AG20443 (cell line): ENCODE data around the gene DAB1.

ENCODE experiments used
- DNase-seq: peaks from one replicate; pipeline ENCODE4 v3.0.0; 2012; ENCODE audit warnings: low spot score, mixed read lengths

Gene DAB1

DNA sequence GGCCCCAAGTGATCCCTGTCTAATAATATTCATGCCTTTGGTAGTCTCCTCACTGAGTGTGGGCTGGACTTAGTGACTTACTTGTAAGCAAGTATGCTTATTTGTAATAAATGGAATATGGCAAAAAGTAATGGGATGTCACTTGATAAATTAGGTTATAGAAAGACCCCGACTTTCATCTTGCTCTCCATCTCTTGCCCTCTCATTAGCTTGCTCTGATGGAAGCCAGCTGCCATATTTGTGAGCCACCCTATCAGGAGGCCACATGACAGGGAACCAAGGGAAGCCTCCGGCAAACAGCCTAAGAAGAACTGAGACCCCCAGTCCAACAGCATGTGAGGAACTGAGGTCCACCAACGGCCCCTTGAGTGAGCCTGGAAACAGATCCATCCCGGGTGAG, 107.0 kb downstream of the DAB1 start:
- no peak for DNase-seq

DNA sequence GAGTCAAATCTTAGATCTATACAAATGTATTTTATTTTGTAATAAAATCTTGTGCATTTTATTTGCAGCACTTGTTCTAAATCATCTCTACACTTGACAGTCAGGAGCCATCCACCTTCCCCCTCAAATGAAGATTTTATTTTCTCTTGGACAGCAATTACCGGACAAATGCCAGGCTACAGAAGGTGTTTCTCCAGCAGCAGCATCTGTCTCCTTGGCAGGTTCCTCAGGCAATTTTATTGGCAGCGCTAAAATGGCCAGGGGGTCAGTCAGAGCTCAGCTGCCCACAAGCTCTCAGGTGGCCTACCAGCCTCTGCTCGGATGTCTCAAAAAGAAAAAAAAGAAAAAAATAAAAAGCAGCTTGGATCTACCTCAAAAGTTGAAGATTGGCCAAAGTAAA, 107.6 kb downstream of the DAB1 start:
- DNase-seq, result no peak

DNA sequence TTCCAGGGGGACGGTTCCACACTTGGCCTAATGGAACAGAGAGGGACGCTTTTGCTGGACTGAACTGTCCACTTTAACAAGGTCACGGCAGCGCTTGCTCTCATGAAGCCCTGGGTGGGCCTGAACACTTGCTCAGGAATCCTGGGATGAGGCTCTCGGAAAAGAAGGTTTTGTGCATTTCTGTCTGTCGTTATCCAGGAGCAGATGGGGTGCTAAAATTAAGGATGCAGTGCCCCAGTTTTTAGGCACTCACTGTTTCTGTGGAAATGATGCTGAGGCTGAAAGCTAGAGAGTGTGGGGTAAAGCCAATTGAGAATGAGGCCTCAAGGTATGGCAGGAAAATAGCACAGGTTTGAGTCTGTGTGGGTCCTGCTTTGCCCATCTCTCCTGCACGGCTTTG, 111.0 kb downstream of the DAB1 start:
- no peak for DNase-seq

DNA sequence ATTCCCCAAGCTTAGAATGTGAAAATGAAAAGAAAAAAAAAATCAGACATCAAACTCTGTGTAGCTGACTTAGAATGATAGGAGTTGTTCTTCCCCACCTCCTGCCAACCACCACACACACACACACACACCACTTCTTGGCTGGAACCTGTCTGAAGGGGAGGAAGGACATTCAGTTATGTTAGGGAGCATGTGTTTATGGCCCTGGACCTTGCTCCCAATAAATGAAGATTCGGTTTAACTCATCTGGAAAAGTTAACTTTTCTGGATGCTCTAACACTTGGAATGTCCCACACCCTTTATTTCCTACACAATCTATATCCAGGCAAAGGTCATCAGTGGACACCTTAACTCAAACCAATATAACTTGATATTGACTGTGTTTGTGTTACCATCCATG, 112.4 kb downstream of the DAB1 start:
- no peak for DNase-seq

DNA sequence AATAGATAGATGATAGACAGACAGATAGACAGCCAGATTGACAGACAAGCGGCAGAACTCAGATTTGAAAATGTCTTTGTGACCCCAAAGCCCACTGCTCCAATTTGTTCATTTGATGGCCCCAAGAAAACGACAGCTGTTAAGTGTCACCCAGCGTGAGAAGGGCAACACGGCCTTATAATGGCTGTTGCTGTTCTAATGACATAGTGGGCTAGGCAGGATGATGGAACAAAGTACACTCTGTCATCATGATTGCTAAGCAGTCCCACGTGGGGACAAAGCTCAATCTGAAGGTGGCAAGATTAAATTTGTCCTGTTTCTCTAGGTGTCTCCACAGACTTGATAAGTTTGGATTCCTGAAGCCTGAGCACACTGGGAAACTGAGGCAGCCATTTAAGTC, 112.9 kb downstream of the DAB1 start:
- DNase-seq, result no peak

DNA sequence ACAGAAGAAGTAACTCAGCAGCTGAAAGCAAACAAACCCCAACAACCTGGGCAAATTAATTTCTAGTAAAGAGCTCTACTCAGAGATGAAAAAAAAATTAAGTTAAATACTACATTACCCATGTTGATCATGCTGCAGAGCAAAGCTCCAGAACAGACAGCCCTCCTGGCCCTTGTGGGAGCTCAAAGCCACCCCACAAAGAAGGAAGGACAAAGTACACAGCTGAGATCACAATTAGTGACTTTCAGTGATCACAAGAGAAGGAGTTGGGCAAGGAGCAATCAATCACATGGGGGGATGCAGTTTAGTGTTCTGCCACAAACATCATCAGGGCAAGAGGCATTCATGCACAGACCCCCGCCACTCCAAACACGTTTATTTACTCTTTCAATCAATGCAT, 114.2 kb downstream of the DAB1 start:
- DNase-seq, result no peak

DNA sequence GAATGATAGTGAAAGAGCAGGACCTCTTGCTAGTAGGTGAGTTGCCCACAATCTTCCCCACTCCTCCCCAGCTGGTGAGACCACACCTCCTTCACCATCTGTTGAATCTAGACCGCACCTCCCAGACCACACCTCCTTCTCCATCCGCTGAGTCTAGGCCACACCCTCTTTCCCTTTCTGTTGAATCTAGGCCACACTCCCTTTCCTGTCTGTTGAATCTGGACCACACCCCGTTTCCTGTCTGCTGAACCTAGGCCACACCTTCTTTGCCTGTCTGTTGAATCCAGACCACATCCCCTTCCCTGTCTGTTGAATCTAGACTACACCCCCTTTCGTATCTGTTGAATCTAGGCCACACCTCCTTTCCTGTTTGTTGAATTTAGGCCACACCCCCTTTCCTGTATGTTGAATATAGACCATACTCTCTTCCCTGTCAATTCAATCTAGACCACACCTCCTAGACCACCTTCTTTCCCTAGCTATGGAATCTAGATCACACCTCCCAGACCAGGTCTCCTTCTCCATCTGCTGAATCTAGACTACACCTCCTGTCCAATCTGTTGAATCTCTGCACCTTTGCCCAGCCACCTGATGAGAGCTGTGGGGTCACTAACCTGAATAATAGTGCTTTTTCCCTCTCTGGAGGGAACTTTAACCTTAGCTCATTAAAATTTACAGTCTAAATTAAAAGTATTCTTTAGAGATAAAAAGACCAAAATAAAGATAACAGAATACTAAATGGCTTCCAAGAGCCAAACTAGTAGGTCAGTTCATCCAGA, 116.3 kb downstream of the DAB1 start:
- DNase-seq, result no peak

DNA sequence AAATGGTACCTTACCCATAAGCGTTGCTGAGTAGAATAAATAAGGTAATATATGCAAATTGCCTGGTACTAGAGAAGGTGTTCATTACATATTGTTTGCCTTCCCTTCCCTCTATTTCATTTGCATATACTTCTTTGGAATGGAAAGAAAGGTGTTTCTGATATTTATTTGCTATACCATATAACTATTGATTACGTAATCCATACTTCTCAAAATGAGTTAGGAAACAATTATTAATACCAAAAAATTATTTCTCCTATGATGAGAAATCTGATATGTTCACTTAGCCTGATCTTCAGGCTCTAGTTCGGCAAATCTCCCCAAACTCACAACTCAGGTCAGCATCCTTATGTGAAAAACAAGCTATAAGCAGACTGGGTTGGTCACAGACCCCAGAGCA, 119.3 kb downstream of the DAB1 start:
- DNase-seq, result no peak

DNA sequence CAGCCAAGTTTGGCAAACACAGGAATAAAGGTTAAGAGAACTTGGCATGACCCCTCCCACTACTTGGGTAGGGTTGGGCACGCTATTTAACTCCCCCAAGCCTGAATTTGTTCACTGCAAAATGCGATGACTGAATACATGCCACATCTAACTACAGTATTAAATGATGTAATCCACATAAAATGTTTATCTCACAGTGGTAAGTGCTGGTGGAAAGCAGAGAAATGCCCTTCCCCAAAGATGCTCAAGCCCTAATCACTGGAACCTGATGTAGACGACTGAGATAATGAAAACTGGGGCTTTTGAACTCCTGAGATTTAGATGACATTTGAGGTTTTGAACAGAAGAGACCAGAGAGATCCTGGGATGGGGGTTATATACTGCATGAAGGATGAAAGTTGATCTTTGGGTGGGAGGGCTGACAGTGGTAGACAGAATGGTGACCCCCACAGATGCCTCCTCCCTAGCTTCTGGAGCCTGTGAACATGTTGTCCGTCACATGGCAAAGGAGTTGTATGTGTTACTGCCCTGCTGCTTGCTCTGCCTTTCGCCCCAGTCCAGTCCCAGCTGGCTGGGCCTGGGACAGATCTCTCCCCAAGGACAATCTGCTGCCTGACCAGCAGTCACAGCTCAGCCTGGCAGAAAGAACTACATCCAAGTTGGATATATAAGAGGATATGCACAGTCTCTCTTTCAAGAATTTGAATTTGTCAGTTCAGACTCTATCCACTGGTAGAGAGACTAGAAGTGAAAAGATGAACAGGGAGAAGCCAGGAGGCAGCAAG, 120.9 kb downstream of the DAB1 start:
- DNase-seq, result no peak

DNA sequence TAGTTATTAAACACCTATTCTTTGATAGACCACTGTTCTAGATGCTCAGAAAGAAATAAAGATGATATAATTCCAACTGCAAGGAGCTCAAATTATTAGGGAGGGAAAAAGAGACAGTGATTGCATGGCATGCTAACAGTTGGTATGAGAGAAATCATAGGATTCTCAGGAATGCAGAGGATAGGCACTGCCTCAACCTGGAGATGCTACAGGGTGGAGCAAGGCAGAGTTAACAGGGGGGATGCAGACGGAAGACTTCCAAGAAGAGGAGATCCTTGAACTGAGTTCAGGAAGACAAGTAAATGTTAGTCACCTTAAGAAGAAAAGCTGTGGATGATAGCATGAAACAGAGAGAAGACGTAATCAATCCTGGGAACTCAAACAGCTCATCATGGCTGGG, 123.7 kb downstream of the DAB1 start:
- peak; percentile 32 for DNase-seq

DNA sequence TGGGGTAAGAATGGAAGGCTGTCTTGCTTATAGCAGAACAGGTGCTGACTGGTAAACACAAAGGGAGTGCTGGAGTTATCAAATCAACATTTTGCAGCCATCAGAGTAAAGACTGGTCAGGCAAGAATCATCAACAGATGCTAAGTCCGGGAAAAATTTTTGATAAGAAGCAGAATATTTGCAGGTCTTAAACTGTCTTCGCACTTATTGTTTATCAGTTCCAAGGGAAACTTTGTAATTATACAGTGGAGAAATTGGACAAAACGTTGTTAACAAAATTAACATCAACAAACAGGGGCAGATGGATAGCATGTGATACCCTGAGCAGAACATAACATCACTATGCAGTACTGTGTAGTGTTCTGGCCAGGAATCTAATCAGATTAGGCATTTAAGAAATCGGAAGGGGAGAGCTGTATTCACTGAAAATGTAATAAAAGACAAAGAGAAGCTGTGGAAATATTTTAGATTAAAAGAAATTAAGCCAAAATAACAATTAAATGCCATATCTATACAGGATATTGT, 127.1 kb downstream of the DAB1 start:
- no peak for DNase-seq

DNA sequence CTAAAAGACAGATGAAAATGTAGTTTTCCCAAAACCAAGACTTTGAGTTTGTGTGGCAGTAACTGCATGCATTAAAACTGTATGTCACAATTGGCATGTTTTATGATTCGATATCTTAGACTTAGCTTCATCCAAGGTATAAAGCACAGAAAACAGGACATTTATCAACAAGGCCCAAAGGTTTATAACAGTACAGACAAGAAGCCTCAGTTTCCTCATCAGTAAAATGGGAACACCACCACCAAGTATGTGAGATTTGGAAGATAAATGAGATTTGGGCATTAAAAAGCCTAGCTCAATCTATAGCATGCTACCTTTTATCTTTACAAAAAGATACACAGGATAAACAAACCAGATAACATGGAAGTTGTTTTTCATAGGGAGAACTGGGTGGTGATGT, 128.5 kb downstream of the DAB1 start:
- no peak for DNase-seq

DNA sequence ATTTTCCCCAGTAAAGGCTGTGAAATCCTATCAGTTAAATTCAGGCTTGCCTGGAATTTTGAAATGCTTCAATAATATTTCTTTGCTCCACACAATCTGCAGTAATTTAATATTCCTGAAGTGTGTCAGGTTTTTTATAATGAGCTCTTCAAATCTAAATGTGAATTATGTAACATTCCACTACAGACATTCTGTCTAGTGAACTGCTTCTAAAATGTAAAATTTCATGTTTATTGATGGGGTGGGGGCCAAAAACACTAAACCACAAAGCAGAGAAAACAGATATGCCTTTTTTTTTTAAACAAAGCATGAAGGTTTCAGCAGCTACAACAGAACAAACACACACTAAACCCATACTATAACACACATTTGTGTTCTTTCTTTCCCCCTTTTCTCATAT, 129.7 kb downstream of the DAB1 start:
- DNase-seq, result no peak

DNA sequence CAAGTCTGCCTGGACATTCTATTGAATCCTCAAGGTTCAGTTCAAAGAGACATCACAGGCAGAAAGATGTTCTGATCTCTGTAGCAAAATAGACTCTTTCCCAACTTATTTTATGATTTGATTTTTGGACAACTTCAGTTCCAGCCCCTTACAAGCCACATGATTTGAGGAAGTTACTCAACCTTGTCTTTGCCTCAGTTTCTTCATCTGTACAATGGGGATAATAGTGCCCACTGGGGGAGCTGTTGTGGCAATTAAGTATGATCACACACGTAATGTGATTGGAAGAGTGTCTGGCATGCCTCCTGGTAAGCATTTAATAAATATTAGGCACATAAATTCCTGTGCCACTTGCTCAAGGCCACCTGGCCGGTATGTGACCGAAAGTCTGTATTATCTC, 130.6 kb downstream of the DAB1 start:
- no peak for DNase-seq

DNA sequence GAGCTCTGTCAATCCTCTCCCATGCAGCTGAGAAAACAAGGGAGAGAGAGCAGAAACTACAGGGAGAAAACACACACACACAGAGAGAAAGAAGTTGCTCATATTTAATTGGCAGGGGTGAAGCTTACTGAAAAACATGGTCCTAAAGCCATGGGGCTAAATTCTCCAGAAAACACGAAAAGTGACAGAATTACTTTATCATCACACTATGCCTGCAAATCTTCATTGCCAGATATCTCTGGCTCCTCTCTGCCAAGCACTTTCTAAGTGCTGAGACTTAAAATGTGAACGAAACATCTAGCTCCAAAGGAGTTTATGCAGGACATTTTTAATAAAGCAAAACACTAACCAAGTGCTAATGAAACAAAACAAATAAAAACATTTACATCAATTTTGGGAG, 134.1 kb downstream of the DAB1 start:
- DNase-seq, result no peak

DNA sequence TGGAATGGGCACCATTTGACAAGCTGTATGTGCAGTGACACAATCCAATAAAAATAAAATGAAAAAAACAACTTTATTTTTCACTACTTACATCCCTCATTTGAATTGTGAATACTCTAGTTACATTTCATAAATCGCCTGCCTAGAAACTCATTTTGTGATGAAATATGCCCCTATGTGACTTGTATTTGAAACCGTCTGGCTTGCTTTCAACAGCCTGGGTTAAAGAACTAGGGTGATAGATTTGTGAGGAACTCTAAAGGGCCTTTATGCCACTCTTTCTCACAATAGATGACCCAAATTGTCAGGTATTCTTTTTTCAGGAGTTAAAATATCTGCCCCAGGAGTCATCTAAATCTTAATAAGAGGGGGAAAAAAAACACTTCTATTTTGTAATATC, 137.9 kb downstream of the DAB1 start:
- no peak for DNase-seq

DNA sequence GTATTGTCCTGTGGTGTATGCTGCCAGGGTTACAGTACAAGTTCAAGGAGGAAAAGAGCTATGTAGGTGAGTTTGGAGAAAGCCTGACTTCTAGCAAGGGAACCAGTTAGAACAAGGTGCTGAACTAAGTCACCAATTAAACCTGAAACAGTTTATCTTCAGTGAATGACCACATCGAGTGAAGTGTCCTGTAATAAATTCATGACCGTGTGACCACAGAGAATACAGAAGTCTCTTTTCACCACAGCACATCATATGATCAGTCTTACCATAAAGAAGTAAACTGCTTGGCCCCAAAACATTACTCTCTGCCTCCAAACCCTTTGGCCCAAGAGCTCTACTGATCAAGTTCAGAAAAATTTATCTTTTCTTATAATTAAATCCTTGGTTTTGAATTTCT, 141.4 kb downstream of the DAB1 start:
- DNase-seq, result no peak

DNA sequence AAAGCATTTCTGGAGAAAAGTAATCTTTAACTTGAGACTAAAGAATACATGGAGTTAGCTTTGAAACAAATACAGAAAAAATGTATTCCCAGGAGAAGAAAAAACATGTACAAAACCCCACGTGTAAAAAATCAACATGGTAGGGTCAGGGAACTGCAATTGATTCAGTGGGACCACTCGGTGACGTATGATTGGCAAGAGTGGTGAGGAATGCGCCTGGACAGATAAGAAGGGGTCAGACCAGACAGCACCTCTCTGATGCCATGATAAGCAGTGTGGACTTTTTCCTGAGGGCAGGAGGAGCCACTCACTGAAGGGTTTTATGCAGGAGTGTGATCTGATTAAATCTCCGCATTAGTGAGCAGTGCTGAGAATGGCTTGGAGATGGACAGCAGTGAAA, 142.5 kb downstream of the DAB1 start:
- no peak for DNase-seq

DNA sequence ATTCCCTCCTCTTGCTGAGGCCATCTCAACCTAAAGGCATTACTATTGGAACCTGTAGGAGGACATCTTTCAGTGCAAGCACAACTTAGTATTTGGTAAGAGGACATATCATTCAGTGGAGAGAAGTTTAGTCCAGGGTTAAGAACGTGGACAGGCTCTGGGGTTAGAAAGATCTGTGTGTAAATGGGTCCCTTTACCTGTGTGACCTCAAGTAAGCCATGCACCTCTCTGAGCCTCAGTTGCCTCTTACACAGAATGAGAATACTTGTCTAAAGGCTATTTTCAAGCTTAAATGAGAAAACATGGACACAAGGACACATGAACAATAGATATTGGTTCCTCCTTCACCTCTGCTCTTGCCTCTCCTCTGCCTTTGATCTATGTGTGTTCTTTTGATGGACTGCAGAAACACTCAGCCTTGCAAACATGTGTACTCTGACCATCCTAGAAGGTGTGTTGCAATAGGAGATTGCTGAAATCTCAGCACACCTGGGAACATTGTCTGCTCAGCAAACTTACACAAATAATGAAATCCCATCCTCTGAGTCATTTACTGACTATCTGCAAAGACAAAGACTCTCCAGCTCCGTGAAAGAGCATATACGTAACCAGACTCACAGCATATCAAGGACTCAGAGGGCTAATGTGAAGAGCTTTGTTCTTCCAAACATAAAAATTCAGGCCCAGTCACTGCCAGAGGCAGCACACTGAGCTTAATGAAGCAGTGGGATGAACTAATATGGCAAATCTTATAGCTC, 143.8 kb downstream of the DAB1 start:
- DNase-seq, result no peak

DNA sequence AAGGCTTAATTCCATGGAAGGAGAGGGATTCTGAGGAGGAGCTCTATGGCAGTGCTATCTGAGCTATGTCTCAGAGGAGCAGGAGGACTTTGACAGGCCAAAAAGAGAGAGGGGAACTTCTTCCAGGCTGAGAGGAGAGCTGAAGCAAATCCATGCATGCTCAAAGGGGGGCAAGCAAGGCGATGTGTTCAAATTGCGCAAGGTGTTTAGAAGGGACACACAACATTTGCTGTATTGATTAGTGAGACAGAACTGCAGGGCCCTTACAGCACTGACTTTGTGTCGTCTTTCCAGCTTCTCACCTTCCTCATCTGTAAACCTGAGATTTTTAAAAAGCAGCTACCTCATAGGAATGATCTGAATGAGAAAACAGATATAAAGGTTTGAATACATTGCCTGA, 145.3 kb downstream of the DAB1 start:
- no peak for DNase-seq

DNA sequence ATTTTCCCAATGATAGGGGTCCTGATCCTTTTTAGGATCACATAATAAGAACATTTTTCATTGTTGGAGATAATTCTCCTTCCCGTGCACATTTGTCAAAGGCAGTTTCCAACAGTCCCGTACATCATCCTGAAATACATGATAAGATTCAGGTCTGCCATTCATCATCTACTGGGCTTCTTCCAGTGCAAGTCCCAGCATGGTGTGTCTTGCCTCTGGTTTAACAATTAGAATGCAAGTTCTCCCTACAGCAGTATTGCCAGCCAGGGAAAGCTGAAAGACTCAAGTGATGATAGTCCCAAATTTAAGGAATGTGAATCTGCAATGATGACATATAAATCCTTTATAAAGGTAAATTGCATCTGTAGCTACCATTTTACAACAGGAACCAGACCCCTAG, 146.2 kb downstream of the DAB1 start:
- no peak for DNase-seq

DNA sequence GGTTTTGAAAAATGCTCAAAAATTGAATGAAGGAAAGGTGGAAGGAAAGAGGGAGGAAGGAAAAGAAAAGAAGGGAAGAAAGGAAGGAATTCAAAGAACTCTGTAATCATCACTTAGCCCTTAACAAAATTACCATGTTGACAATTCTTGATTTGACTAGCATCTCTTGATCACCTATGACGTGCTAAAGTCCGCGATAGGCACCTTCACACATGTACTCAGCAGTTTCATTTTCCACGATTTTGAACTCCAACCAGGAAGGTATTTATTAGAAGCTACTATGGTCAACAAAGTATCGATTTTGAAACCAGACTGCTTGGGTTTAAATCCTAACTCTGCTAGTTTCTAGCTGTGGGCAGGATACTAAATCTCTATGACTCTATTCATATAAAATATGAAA, 146.9 kb downstream of the DAB1 start:
- no peak for DNase-seq

DNA sequence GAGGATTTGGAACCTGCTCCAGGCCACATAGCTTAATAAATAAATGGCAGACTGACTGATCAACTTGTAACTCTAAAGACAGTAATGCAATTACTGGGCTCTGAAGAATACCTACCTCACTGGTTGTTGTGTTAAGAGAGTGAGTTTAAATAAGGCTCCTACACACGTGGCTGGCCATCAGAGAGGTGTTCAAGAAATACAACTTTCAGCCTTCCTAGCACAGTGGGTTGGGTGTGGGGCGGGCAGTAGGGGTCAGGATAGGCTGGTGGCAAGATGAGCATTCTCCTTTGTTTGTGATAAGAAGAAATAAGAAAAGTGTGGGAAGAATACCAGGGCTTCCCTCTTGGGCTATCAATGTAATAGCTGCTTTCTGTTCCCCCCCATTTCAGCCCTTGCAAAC, 151.3 kb downstream of the DAB1 start:
- DNase-seq, result no peak
